H4 (cell line): Measurements from ENCODE around the gene FARS2. TPM values are rescaled to one million over a fixed set of nuclear protein-coding genes. Genes with fewer than 3 reads are reported as not detected.
A peak's percentile ranks its signal among the peaks of the same experiment; 100 is the strongest.

Experiments used
- DNase-seq: peaks from one replicate; pipeline ENCODE4 v3.0.0-alpha.2; 2015; ENCODE audit warnings: low spot score
- total RNA-seq: library from RNA; depleted of rRNA; stranded (reverse); fragments of >200 nt; shearing (Covaris generic); gene quantifications from 2 replicates; pipeline ENCODE4 v1.2.3, GENCODE V29; 2014

Gene FARS2
- total RNA-seq, 1 experiment from 2014 or later: 19.2 TPM

DNA sequence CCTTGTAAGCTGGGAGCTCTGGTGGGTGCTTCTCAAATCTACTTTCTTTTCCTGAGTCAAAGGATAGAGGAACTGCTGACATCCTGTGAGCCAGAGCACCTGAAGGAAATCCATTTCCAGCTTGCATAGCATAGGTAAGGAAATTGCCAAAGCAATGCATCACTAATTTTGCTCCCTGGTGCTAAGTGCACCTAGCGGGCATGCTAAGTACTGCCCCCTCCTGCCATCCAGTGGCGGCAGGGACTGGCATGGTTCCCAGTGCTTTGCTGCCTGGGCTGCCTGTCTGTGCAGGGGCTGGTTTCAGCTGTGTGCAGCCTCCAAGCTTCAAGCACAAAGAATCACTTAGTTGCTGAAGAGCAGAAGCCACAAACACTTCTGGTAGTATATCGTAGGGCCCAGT is 63.9 kb downstream of the FARS2 start:
- DNase-seq: no peak

DNA sequence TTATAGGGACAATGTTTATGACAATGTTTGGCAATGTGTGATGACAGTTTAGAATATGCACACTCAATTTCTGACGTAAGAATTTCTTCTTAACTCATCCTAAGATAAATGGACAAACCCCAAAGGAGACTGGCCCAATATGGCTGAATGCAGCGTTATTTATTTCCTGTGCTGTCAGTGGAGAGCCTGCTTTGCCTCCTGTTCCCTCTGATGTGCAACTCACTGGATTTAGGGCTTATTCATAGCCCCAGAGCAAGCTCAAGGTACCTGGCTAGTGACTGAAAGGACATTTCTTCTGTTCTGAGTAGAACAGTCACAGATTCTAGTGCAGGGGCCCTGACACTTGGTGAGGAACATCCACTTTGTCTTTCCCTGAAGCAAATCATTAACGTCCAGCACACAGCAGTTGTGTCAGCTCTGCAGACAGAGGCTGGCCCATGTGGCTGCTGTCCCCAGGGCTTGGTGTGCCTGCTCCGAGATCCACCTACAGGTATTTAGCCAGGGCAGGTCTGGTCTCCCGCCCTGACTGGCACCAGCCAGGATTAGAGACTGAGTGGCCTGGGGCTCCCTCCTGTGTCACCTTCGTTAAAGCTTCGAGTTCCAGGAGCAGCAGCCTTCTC is 64.8 kb downstream of the FARS2 start:
- DNase-seq: no peak

DNA sequence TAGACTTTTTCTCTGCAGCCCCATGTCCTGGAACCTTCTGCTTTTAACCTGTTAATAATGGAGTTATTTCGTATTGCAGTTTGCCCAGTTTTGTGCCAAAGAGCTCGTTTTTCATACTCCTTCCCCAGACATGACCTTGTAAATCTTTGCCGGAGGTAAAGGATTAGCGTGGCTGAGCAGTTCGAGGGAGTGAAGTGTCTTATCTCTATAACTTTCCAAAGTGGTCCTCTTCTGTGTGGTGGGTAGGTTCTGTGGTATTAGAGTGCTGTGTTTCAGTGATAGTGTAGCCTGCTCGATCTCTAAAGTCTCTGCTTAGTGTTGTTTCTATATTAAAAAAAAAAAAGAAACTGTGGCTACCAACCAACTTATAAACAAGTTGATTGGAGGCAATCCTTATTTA is 67.5 kb downstream of the FARS2 start:
- no peak for DNase-seq

DNA sequence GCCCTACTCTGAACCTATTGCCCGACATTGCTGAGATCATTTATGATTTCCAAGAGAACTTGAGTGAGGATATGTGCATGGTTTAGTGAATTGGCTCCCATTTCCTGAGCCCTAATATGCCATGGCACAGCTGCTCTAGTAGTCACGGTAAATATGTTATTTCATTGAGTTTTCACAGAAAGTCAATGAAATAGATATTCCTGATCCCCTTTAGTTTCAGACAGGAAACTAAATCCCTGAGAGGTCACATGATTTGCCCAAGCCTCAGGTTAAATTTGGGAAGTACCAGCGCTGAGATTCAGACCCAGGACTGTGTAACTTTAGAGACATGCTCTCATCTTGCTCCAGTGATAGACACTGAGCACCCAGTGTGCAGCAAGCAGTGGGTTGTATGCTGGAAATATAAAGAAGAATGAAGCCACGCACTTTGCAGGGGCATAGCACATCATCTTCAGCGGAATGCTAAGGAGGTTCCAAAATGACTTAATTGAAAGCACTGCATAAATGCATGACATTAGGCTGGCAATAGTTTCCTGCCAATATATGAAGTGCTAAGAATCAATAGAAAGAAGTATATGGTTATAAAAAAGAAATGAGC is 70.6 kb downstream of the FARS2 start:
- no peak for DNase-seq

DNA sequence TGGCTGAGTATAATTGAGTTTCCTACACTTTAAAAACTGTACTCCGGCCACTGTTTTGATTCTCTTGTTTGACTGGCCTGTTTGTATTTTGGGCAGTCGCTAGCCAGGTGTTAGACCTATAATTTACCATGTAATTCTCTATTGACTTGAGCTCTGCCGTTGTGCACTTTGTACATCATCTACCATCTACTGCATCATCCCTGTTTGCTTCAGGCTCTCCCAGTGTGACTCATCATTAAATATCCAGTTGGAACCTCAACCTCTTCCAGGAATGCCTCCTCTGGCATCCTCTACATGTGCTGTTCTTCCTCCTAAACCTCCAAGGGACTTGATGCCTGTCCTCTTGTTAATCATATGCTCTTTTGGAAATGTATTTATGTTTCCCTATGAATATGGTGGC is 72.3 kb downstream of the FARS2 start:
- peak; percentile 14 for DNase-seq

DNA sequence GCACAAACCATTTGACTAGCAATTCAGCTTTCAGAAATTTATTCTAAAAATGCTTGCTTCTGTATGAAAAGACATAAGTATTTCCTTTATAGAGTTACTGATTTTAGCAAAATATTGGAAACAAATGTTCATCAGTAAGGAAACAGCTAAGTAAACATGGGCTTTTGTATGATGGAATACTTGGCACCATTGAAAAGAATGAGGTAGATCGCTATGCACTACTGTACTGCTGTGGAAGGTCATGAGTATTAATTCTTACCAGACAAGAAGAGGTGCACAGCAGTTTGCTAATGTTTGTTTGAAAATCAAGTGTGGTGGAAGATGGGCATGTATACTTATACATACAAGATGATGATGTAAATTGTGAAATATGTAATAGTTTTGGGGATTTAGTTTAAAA is 73.0 kb downstream of the FARS2 start:
- DNase-seq: no peak

DNA sequence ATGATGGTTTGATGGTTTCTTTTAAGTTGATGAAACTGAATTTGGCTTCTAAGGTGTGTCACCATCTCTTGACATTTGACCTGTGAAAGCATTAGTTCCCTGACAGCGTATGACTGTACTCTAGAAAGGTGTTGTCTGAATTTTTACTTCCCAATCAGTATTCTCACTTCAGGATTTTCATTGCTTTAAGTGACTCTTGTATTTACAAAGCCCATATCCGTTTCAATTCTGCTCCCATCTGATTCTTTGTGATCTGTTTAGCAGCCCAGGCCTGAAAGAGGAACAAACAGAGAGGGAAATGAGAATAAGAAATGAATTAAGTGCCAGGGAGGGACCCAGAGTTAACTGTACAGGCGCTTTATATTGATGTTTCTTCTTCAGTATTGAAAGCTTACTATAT is 73.7 kb downstream of the FARS2 start:
- DNase-seq: no peak

DNA sequence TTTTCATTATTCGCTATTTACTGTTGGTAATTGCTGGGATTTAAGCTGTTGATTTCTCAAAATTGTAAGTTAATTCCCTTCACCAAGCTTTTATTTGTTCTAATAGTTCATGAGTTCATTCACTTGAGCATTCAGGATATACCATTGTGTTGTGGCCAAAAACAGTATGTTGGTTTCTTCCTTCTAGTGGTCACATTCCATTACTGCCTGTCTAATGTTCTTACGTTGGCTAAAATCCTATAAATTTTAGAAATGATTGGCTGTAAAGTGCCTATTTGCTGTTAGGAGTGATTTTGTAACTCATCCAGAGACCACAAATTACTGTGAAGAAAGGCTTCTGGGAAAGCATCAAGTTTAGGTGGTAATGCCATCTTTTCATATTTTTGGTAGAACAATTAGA is 76.3 kb downstream of the FARS2 start:
- peak; percentile 36 for DNase-seq

DNA sequence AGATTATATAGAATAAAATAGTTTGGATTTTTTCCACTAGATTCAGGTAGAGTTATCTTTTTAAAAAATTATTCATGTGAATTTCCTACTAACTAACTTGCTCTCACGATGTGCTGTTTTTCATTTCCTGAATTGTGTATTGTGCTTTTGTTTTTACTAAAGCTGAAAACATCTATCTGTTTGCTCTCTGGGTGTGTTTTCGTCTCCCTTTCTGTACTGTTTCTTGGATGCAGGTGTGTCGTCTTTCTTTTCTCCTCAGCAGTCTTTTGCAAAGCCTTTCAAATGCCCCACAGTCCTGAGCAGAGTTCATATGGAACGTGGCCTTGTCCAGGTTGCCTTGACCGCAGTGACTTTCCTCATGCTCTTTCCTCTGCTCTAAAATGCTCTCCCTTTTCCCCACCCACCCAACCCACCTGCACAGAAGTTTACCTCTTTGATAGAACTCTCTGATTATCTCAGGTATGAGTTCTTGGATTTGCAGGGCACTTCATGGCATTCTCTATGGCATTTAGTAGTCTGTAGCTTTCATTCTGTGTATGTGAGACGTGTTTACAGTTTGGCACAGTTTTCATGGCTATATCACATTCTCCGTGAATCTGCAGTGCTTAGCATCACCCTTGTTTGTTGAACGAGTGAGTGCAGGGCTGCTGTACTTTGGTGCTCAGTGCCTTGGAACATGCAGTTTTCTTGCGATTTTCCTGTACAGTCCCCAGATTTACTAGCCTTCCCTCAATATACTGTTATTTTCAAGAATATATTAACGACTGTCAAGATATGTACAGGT is 77.1 kb downstream of the FARS2 start:
- DNase-seq: no peak

DNA sequence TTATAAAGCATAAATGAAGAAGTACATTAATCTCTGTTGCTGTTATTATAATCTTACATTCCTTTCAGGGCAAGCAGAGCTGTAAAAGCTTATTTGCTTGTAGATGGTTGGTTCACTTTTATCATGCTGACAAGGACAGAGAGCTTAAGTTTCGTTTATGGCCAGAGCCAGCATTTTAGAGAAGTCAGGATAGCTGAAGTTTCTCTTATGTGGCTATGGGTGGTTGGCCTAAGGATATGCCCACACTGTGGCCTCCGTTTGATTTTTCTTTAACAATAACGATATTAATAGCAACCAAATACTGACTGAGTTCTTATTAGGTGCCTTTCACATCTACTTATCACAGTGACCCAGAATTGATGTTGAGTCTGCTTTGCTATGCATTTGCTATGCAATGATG is 78.5 kb downstream of the FARS2 start:
- no peak for DNase-seq

DNA sequence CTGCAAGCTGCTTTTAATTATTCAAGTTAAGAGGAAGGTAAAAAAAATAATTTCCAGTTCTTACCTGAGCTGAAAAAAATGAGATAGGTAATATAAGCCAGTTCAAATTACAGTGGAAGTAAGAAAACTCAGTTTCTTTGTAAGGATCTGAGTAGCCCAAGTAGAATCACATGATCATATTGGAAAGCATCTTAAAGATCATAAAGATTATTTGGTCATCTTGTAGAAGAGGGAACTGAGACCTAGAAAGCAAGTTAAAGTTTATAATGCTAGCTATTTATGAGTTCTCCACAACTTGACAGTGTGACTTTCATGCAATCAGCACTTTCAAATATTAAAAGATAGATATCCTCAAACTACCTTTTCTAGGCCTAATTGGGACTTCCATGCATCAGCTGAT is 80.5 kb downstream of the FARS2 start:
- DNase-seq: no peak

DNA sequence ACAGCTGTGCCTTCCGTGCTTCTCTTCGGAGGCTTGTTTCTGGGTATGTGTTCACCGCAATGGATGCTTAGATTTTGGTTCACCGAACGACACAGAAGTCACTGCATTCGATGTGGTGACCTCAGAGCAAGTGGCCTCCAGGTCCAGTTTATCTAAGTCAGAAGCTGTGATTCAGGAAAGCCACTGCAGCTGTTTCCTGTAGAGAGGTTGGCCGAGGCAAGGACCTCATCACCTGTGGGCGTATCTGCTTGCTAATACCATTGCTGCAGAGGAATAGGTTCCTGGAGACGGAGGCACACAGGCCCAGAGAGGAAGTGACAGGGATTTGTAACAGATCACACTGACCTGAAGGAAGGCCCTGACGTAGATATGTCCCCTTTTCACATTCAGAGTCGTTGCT is 82.7 kb downstream of the FARS2 start:
- no peak for DNase-seq

DNA sequence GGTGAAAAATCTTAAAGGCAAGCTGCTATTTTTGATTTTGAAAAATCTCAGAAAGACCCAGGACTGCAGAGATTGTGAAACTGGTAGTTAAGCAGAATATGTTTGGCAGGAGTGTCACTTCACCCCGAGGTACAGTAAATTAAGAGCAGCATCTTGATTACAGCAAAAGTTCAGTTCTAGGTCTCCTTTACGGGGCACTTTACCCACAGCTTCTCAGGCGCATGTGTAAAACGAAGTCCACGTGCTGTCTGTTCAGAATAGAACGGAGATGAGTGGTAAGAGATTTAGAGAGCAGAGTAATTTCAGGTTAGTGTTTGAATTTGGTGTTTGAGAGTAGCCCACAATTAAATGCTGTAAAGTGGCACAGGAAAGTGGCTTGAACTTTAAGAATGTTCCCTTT is 84.0 kb downstream of the FARS2 start:
- DNase-seq: no peak

DNA sequence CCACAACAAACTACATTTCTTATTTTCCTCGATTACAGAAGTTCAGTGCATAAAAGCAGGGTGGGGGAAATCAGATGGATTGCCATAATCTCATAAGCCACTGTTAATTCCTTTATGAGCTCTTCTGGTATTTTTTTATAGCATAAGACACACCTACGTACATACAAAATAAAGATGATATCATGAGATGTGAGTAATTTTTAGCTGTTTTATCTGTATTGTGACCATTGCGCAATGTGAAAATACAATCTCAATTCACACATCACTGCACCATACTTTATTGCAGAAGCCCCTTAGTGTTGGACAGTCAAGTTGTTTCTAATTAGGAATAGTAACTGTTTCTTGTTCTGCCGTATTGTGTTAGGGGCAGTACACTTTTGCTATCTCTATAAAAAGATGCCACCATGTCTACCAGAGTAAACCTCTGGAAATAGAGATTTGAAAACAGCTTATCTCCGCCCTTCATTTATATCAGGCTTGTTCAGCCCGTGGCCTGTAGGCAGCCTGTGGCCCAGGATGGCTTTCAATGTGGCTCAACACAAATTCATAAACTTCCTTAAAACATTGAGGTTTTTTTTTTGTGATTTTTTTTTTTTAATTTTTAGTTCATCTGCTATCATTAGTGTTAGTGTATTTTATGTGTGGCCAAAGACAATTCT is 90.4 kb downstream of the FARS2 start:
- DNase-seq: no peak

DNA sequence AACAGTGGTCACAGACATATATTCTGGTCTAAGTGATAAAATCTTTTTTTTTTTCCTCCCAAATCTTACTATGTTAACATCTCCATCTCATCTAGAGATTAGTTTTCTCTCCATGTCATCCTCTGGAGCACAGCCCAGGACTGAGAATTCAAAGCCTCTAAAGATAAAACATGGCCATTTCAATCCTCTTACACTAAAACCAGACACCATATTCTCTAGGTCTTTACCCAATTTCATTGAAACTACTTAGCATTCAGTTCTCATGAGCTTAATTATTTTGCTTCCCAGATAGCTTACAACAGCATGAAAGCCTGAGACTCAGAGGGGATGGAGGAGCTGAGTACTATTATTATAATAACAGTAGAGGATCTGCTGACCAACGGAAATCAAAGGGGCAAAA is 92.7 kb downstream of the FARS2 start:
- DNase-seq: no peak

DNA sequence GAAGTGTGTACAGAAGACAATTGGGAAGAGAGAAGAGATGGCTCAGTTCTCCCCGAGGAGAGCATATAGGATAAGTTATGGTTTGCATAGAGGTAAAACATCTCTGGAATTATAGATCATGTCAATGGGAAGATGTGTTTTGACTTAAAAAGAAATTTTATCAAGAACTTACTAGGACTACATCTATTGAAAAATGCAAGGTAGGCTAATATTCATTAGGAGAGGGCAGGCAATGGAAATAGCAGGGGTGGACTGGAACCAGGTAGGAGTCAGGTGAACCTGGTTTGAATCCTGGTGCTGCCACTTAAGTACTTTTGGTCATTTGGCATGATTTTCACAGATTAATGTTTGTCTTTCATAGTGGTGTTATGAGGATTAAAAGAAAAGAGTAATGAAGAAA is 96.2 kb downstream of the FARS2 start:
- DNase-seq: no peak

DNA sequence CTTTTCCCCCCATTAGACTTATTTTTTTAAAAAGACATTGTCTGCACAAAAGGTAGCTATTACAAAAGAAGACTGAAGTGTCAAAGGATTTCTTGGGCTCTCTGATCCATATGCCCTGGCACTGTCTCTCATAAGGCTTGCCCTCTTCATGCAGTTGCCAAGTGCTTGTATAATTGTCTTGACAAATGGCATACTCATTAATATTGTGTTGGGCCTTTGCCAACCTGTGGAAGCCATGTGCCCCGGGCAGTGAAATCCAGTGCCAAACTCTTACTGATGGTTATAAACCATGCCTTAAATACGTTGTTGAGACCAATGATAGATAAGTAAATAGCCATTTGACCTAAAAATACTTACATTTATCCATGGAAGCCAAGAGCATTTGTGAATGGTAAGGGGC is 98.1 kb downstream of the FARS2 start:
- DNase-seq: no peak

DNA sequence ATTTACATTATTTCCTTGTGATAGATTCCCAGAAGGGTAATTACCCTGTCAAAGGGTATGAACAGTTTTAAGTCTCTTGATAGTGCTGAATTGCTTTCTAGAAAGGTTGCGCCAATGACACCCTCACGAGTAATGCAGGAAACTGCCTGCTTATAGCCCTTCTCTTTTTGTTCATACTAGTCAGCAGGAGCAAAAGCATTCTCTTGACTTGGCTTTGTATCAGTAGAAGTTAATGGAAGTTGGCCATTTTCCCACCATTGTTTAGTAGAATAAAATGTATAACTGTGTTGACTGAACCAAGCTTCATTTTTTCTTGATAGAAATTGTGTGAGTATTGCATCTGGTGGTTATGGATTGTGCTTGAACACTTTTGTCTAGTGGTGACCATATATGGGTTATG is 100.1 kb downstream of the FARS2 start:
- DNase-seq: no peak

DNA sequence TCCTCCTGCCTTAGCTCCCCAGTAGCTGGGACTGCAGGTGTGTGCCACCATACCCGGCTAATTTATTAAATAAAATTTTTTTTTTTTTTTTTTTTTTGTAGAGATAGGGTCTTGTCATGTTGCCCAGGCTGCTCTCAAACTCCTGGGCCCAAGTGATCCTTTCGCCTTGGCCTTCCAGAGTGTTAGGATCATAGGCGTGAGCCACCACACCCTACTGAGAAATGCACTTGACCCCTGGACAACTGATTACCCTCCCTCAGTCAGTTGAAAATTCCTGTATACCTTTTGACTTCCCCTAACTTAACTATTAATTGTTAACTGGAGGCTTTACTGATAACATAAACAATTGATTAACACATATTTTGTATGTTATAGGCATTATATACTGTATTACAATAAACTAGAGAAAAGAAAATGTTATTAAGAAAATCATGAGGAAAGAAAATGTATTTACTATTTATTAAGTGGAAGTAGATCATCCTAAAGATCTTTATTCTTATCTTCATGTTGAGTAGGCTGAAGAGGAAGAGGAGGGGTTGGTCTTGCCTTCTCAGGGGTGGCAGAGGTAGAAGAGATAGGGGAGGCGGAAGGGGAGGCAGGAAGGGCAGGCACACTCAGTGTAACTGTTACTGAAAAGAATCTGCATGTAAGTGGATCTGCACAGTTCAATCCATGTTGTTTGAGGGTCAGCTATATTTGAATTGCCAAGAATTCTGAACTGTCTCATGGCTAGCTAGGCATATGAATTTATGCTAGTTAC is 104.3 kb downstream of the FARS2 start:
- no peak for DNase-seq

DNA sequence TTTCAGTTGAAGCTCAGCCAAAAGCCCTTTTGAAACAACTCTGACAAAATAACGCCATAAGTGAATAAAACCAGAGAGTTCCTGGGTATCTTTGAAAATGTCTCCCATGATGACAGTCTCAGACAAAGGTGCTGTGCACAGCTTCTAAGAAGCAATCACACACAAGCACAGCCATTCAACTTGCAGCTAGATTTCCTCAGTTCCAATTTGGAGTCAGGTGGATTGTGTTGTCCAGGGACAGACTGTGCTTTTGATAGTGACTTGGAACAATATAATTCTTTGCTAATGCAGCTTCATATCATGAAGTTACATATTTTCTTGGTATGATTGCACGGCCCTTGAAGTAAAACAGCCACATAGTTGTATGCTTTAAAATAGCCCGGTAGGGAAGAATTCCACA is 105.6 kb downstream of the FARS2 start:
- DNase-seq: no peak

DNA sequence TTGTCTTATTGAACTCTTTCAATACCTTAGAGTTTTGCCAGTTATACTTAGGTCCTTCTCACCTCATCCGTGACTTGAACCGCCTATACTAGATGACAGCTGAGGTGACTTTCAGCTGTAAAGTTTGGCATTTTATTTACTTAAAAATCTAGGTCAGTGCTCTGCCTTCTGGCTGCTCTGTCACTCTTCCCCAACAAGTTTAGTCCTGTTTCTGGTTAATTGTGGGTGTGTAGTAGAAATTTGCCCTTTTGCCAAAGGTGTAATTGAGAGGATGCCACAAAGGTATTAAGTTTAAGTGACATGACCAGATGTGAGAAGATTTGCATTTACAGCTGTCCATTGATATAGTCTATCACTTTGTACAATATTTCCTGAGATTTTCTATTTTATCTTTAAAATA is 106.2 kb downstream of the FARS2 start:
- no peak for DNase-seq

DNA sequence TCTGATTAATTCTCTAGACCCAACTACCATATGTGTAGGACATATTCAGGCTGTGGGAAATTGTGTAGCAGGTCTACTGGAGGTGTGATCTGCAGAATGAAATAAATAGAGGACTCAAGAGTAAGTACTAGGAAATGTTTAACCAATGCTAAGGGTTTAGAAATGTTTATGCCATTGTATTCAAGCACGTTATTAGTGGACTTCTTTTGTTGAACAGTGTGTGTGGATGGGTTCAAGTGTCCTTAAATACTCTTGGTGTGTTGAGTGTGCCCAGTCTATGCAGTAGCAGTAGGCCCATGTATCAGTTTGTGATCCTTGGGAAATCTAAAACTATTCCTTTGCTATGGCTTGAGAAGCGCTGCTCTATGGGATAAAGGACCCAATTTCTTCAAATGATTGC is 112.1 kb downstream of the FARS2 start:
- DNase-seq: no peak
